Measurements from ENCODE around the gene PARD3B. TPM values are rescaled to one million over a fixed set of nuclear protein-coding genes. Genes with fewer than 3 reads are reported as not detected.

PARD3B gene
- total RNA-seq, 1 experiment from 2014 or later: 2.0 TPM

DNA sequence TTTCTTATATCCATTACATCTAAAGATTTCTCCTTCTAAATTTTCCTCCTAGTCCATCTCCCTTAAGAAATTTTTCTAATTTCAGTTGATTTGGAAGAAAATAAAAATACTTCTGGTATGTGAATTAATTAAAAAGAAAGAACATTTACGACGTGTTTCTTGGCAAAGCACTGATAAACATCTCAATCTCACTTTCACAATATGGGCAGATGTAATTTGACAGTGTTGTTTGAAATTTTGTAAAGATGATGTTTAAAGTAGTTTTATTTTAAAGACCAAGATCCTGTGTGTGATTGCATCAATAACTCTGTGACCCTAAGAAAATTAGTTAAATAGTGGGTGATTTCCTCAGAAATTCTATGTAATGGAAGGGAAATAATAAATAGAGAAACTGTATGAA, 510.0 kb downstream of the PARD3B start:
- no peak for DNase-seq (ENCODE audit: low read depth, low spot score)
- Histone ChIP-seq H3K9ac (ENCODE audit: low read length) (no peak overlapping the region), H3K4me3 (replicated peaks in 1 of 2; ENCODE audit: low read depth in 1 of 2, low read length in 2 of 2) (no peak overlapping the region), H2AFZ (ENCODE audit: low read depth, low read length, poor library complexity, severe bottlenecking) (no peak overlapping the region), H3K4me2 (ENCODE audit: low read length) (no peak overlapping the region), H4K20me1 (ENCODE audit: insufficient read depth) (no peaks in the 10 kb centered on the region), H3K4me1 (ENCODE audit: control insufficient read depth in 1 of 2, insufficient read depth in 2 of 2, low read length in 2 of 2) (no peaks in the 10 kb centered on the region), H3K27ac (ENCODE audit: low read depth, low read length) (no peak overlapping the region), H3K79me2 (ENCODE audit: insufficient read depth, low read length) (no peaks in the 10 kb centered on the region), H3K9me3 (ENCODE audit: control insufficient read depth in 1 of 2, insufficient read depth in 1 of 2, low read depth in 1 of 2, low read length in 2 of 2) (no peaks in the 10 kb centered on the region), H3K36me3 (ENCODE audit: control insufficient read depth in 1 of 2, insufficient read depth in 2 of 2, low read length in 2 of 2) (no peaks in the 10 kb centered on the region), H3K27me3 (ENCODE audit: insufficient read depth, low read length) (no peaks in the 10 kb centered on the region), H3K9me2 (ENCODE audit: insufficient read depth) (no peaks in the 10 kb centered on the region)
- CTCF ChIA-PET: no interaction called here
- ATAC-seq: no peak
- intact Hi-C loops (cut with micrococcal nuclease): no loop called here
- TF ChIP-seq RAD21 (IDR thresholded peaks at IDR 0.05; ENCODE audit: low read depth) (no peak), EGR1 (IDR thresholded peaks at IDR 0.05; ENCODE audit: low read depth) (no peak), CBX3 (IDR thresholded peaks at IDR 0.05; ENCODE audit: low read depth) (no peak), POLR2AphosphoS5 (IDR thresholded peaks at IDR 0.05; ENCODE audit: low read depth, low read length) (no peak), FOSL1 (IDR thresholded peaks at IDR 0.05; ENCODE audit: low read depth) (no peak), ZBTB33 (IDR thresholded peaks at IDR 0.05; ENCODE audit: extremely low read depth, insufficient replicate concordance, low read length) (no peak), SP1 (IDR thresholded peaks at IDR 0.05; ENCODE audit: low read depth) (no peak), YY1 (IDR thresholded peaks at IDR 0.05; ENCODE audit: extremely low read depth, insufficient replicate concordance, low read depth, low read length) (no peak)
- RAD21 ChIA-PET (ENCODE audit: low non-redundant PET in 1 of 2, low total read pairs in 2 of 2, uncharacterized antibody in 2 of 2, unreplicated experiment in 2 of 2): no interaction called here
- POLR2A ChIA-PET: no interaction called here
- no TSS peak for BruUV-seq (replicated peaks)

DNA sequence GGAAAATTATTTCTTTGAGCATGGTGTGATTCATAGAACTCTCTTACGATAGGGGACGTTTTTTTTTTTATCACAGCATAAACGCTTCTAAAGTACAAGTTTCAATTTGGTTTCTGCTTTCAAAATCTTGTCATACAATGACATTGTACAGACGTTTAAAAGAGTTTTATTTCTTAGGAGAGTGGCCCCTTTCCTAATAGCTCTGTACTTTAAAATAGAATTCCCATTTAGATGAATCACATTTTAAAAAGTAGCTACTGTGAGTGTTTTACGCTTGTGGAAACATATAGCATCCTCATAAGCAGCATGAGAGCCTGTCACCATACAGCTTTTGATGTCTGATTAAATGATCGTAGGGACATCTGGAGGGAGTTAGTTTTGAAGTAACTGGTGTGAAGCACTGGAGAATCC, 510.9 kb downstream of the PARD3B start:
- H3K4me1 ChIP-seq (ENCODE audit: control insufficient read depth in 1 of 2, insufficient read depth in 2 of 2, low read length in 2 of 2): no peaks in the 10 kb centered on the region
- H3K27me3 ChIP-seq (ENCODE audit: insufficient read depth, low read length): no peaks in the 10 kb centered on the region
- H3K36me3 ChIP-seq (ENCODE audit: control insufficient read depth in 1 of 2, insufficient read depth in 2 of 2, low read length in 2 of 2): no peaks in the 10 kb centered on the region
- ATAC-seq: no peak
- intact Hi-C loops (cut with micrococcal nuclease): no loop called here
- no peak overlapping the region for H3K4me2 ChIP-seq (ENCODE audit: low read length)
- H2AFZ ChIP-seq (ENCODE audit: low read depth, low read length, poor library complexity, severe bottlenecking): no peak overlapping the region
- no peaks in the 10 kb centered on the region for H3K9me2 ChIP-seq (ENCODE audit: insufficient read depth)
- no peak overlapping the region for H3K4me3 ChIP-seq (replicated peaks in 1 of 2; ENCODE audit: low read depth in 1 of 2, low read length in 2 of 2)
- H3K9ac ChIP-seq (ENCODE audit: low read length): no peak overlapping the region
- no TSS peak for BruUV-seq (replicated peaks)
- no peaks in the 10 kb centered on the region for H4K20me1 ChIP-seq (ENCODE audit: insufficient read depth)
- no peaks in the 10 kb centered on the region for H3K79me2 ChIP-seq (ENCODE audit: insufficient read depth, low read length)
- DNase-seq (ENCODE audit: low read depth, low spot score): no peak
- TF ChIP-seq EZH2 (IDR thresholded peaks at IDR 0.05): no peak
- no peak for TF ChIP-seq ZFX (IDR thresholded peaks at IDR 0.05)
- TF ChIP-seq ZBTB33 (IDR thresholded peaks at IDR 0.05; ENCODE audit: extremely low read depth, insufficient replicate concordance, low read length): no peak
- TF ChIP-seq YY1 (IDR thresholded peaks at IDR 0.05; ENCODE audit: extremely low read depth, insufficient replicate concordance, low read depth, low read length): no peak
- TF ChIP-seq SIN3A (IDR thresholded peaks at IDR 0.05; ENCODE audit: low read depth): no peak
- TF ChIP-seq CBX3 (IDR thresholded peaks at IDR 0.05; ENCODE audit: low read depth): no peak
- no peaks in the 10 kb centered on the region for H3K9me3 ChIP-seq (ENCODE audit: control insufficient read depth in 1 of 2, insufficient read depth in 1 of 2, low read depth in 1 of 2, low read length in 2 of 2)
- POLR2A ChIA-PET: no interaction called here
- no peak overlapping the region for H3K27ac ChIP-seq (ENCODE audit: low read depth, low read length)
- RAD21 ChIA-PET (ENCODE audit: low non-redundant PET in 1 of 2, low total read pairs in 2 of 2, uncharacterized antibody in 2 of 2, unreplicated experiment in 2 of 2): no interaction called here
- CTCF ChIA-PET: no interaction called here
